HepG2 (cell line): ENCODE results near the gene SLC2A6. TPM values are rescaled to one million over a fixed set of nuclear protein-coding genes. Genes with fewer than 3 reads are reported as not detected.
A peak's percentile ranks its signal among the peaks of the same experiment; 100 is the strongest.

Experiments used
- ATRX ChIP-seq: sonication (generic); formaldehyde crosslinking; IDR thresholded peaks from 2 replicates; pipeline ENCODE4 v1.4.0; 2020; ENCODE audit warnings: missing genetic modification reagents, borderline replicate concordance
- EZH2 ChIP-seq: conservative IDR thresholded peaks from 2 replicates; pipeline ENCODE4 v1.6.1; 2012; ENCODE audit warnings: mild to moderate bottlenecking, low read depth, low read length, moderate library complexity
- HCFC1 ChIP-seq: fragments of 150-350 bp; IDR thresholded peaks from 2 replicates; pipeline ENCODE4 v1.6.1; 2014; ENCODE audit warnings: low read depth, low read length
- IRF9 ChIP-seq: sonication (generic); formaldehyde crosslinking; IDR thresholded peaks from 2 replicates; pipeline ENCODE4 v1.8.0; 2022; ENCODE audit warnings: missing genetic modification reagents, mild to moderate bottlenecking, borderline replicate concordance
- JDP2 ChIP-seq: sonication (generic); formaldehyde crosslinking; IDR thresholded peaks from 2 replicates; pipeline ENCODE4 v1.8.1; 2022; ENCODE audit warnings: missing genetic modification reagents, borderline replicate concordance
- KLF16 ChIP-seq, 2 experiments: sonication (generic) in 1 of 2; formaldehyde crosslinking in 1 of 2; IDR thresholded peaks; 2 replicates each; pipeline versions ENCODE4 v1.6.1 to v1.8.0; 2016 to 2023; ENCODE audit warnings: missing genetic modification reagents in 2 of 2, missing compliant biosample characterization in 1 of 2
- KMT2B ChIP-seq: IDR thresholded peaks from 2 replicates; pipeline ENCODE4 v1.6.1; 2016; ENCODE audit warnings: missing genetic modification reagents, missing compliant biosample characterization
- MAFK ChIP-seq, 2 experiments: IDR thresholded peaks in 1 of 2; conservative IDR thresholded peaks in 1 of 2; 2 replicates each; pipeline ENCODE4 v1.6.1; 2011; ENCODE audit warnings: improper control_type of control experiment in 2 of 2, low read length in 2 of 2
- MXD1 ChIP-seq: sonication (generic); formaldehyde crosslinking; IDR thresholded peaks from 2 replicates; pipeline ENCODE4 v1.4.0; 2020; ENCODE audit warnings: mild to moderate bottlenecking, missing genetic modification reagents
- NFYB ChIP-seq: sonication (generic); formaldehyde crosslinking; IDR thresholded peaks from 2 replicates; pipeline ENCODE4 v1.4.0; 2020; ENCODE audit warnings: missing genetic modification reagents
- PLSCR1 ChIP-seq: sonication (generic); formaldehyde crosslinking; IDR thresholded peaks from 2 replicates; pipeline ENCODE4 v1.5.0; 2020; ENCODE audit warnings: missing genetic modification reagents, mild to moderate bottlenecking, borderline replicate concordance
- REPIN1 ChIP-seq: sonication (generic); formaldehyde crosslinking; IDR thresholded peaks from 2 replicates; pipeline ENCODE4 v1.8.0; 2022; ENCODE audit warnings: missing genetic modification reagents, low read depth, mild to moderate bottlenecking, borderline replicate concordance
- SALL2 ChIP-seq: sonication (generic); formaldehyde crosslinking; IDR thresholded peaks from 2 replicates; pipeline ENCODE4 v1.8.1; 2023; ENCODE audit warnings: mild to moderate bottlenecking, missing genetic modification reagents, inconsistent platforms
- XRCC5 ChIP-seq: fragments of 200-400 bp; formaldehyde crosslinking; optimal IDR thresholded peaks from 2 replicates; pipeline ENCODE3; 2017; ENCODE audit warnings: mild to moderate bottlenecking, low read length
- ZBTB42 ChIP-seq: sonication (generic); formaldehyde crosslinking; IDR thresholded peaks from 2 replicates; pipeline ENCODE4 v1.5.0; 2020; ENCODE audit warnings: mild to moderate bottlenecking, missing genetic modification reagents
- ZFAT ChIP-seq: sonication (generic); formaldehyde crosslinking; conservative IDR thresholded peaks from 2 replicates; pipeline ENCODE4 v1.8.1; 2023; ENCODE audit warnings: missing genetic modification reagents, inconsistent platforms
- ZNF10 ChIP-seq: sonication (generic); formaldehyde crosslinking; IDR thresholded peaks from 2 replicates; pipeline ENCODE4 v1.4.0; 2020; ENCODE audit warnings: mild to moderate bottlenecking, low read depth, missing genetic modification reagents, borderline replicate concordance
- ZNF12 ChIP-seq: sonication (generic); formaldehyde crosslinking; IDR thresholded peaks from 2 replicates; pipeline ENCODE4 v1.5.0; 2020; ENCODE audit warnings: missing genetic modification reagents
- ZNF232 ChIP-seq: sonication (generic); formaldehyde crosslinking; IDR thresholded peaks from 2 replicates; pipeline ENCODE4 v1.4.0; 2020; ENCODE audit warnings: missing genetic modification reagents, borderline replicate concordance
- ZNF615 ChIP-seq: sonication (generic); formaldehyde crosslinking; IDR thresholded peaks from 2 replicates; pipeline ENCODE4 v1.5.0; 2020; ENCODE audit warnings: mild to moderate bottlenecking, missing genetic modification reagents, borderline replicate concordance
- ZNF629 ChIP-seq: sonication (generic); formaldehyde crosslinking; conservative IDR thresholded peaks from 2 replicates; pipeline ENCODE4 v1.5.0; 2020; ENCODE audit warnings: missing genetic modification reagents
- ZZZ3 ChIP-seq: sonication (generic); formaldehyde crosslinking; IDR thresholded peaks from 2 replicates; pipeline ENCODE4 v1.4.0; 2020; ENCODE audit warnings: missing genetic modification reagents, mild to moderate bottlenecking, borderline replicate concordance
- polyA plus RNA-seq, 8 experiments: library from polyadenylated mRNA; depleted of rRNA in 3 of 8; stranded (reverse) in 7 of 8; unstranded in 1 of 8; fragments of >200 nt; fragmentation: Illumina TruSeq in 4 of 8; extraction: Trizol in 4 of 8; gene quantifications; 2 replicates each; pipeline versions ENCODE4 v1.2.1 to v1.2.3, GENCODE V29; 2011 to 2016; ENCODE audit warnings: low read depth in 4 of 8, missing spikeins in 1 of 8, mixed read lengths in 1 of 8; ENCODE audit not compliant: insufficient read depth in 1 of 8
- total RNA-seq, 5 experiments: library from RNA; depleted of rRNA; stranded (reverse); fragments of >200 nt; fragmentation: Illumina TruSeq; extraction: Trizol; gene quantifications; 2 replicates each; pipeline ENCODE4 v1.2.3, GENCODE V29; 2016; ENCODE audit warnings: low read depth in 1 of 5
- TF ChIP-seq, protein P1 (sequence below): sonication (generic); formaldehyde crosslinking; IDR thresholded peaks from 2 replicates; pipeline ENCODE4 v1.4.0; 2020; ENCODE audit warnings: mild to moderate bottlenecking, low read depth, missing genetic modification reagents

SLC2A6 gene
- total and polyA plus RNA-seq, 2 of the 13 experiments (the other 11 are each of a cell fraction or from before 2014, with no cell fraction given), result 4.1 to 15.0 TPM

GRCh38 chr9:133478851-133479711 lies at the start of gene SLC2A6 (continued):
- TF ChIP-seq MXD1 (peak; percentile 87; the same call in 1 of the 2 replicates), KLF16 (CRISPR knock-in tag; IDR thresholded peaks at IDR 0.05) (no peak), ATRX (no peak), ZFAT (CRISPR knock-in tag) (no peak), ZZZ3 (0 out of 2 replicates have a peak, but pooled peaks have one; percentile 21), PLSCR1 (CRISPR knock-in tag) (no peak), ZNF232 (CRISPR knock-in tag) (no peak), EZH2 (no peak), NFYB (CRISPR knock-in tag) (peak; percentile 92), JDP2 (CRISPR knock-in tag) (no peak), SALL2 (CRISPR knock-in tag) (no peak), XRCC5 (peak; percentile 43), MAFK (conservative IDR thresholded peaks at IDR 0.05 in 1 of 2, IDR thresholded peaks at IDR 0.05 in 1 of 2; ENCODE audit: low read length in 2 of 2) (no peak), ZNF629 (CRISPR knock-in tag) (no peak), IRF9 (CRISPR knock-in tag) (no peak), ZNF10 (CRISPR knock-in tag) (no peak), ZBTB42 (CRISPR knock-in tag) (no peak), KMT2B (CRISPR knock-in tag) (no peak), ZNF615 (no peak), HCFC1 (no peak), REPIN1 (CRISPR knock-in tag) (no peak; the same call in none of the 2 replicates), ZNF12 (CRISPR knock-in tag) (0 out of 2 replicates have a peak, but pooled peaks have one; percentile 12)
- TF ChIP-seq, protein P1, sequence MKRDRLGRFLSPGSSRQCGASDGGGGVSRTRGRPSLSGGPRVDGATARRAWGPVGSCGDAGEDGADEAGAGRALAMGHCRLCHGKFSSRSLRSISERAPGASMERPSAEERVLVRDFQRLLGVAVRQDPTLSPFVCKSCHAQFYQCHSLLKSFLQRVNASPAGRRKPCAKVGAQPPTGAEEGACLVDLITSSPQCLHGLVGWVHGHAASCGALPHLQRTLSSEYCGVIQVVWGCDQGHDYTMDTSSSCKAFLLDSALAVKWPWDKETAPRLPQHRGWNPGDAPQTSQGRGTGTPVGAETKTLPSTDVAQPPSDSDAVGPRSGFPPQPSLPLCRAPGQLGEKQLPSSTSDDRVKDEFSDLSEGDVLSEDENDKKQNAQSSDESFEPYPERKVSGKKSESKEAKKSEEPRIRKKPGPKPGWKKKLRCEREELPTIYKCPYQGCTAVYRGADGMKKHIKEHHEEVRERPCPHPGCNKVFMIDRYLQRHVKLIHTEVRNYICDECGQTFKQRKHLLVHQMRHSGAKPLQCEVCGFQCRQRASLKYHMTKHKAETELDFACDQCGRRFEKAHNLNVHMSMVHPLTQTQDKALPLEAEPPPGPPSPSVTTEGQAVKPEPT (CRISPR knock-in tag), result no peak
